HepG2 (cell line): Measurements from ENCODE around the gene ARRDC1. TPM values are rescaled to one million over a fixed set of nuclear protein-coding genes. Genes with fewer than 3 reads are reported as not detected.

ENCODE experiments used
- ATF7 ChIP-seq, 2 experiments: fragments of 450-650 bp in 1 of 2; sonication (generic) in 1 of 2; formaldehyde crosslinking in 1 of 2; IDR thresholded peaks; 2 replicates each; pipeline versions ENCODE4 v1.4.0 to v1.6.1; 2016 to 2020; ENCODE audit warnings: antibody characterized with exemption in 1 of 2, mild to moderate bottlenecking in 1 of 2, missing genetic modification reagents in 1 of 2
- CREBL2 ChIP-seq: sonication (generic); formaldehyde crosslinking; IDR thresholded peaks from 2 replicates; pipeline ENCODE4 v1.8.1; 2023; ENCODE audit warnings: missing genetic modification reagents, mild to moderate bottlenecking, borderline replicate concordance
- HNRNPH1 ChIP-seq: fragments of 200-400 bp; formaldehyde crosslinking; optimal IDR thresholded peaks from 2 replicates; pipeline ENCODE3; 2017; ENCODE audit warnings: mild to moderate bottlenecking, low read depth, low read length
- MAZ ChIP-seq, 2 experiments: sonication (generic) in 1 of 2; formaldehyde crosslinking in 1 of 2; IDR thresholded peaks; 2 replicates each; pipeline versions ENCODE4 v1.5.0 to v1.6.1; 2012 to 2020; ENCODE audit warnings: low read depth in 2 of 2, mild to moderate bottlenecking in 2 of 2, borderline replicate concordance in 1 of 2, improper control_type of control experiment in 1 of 2, low read length in 1 of 2, missing genetic modification reagents in 1 of 2, moderate library complexity in 1 of 2
- MXD4 ChIP-seq: IDR thresholded peaks from 2 replicates; pipeline ENCODE4 v1.6.1; 2016; ENCODE audit warnings: mild to moderate bottlenecking, missing biosample characterization, missing genetic modification reagents
- MXI1 ChIP-seq: IDR thresholded peaks from 3 replicates; pipeline ENCODE4 v1.6.1; 2012; ENCODE audit warnings: low read depth, low read length, inconsistent platforms, borderline replicate concordance
- NFYC ChIP-seq: IDR thresholded peaks from 2 replicates; pipeline ENCODE4 v1.6.1; 2016; ENCODE audit warnings: missing genetic modification reagents, missing compliant biosample characterization
- NR0B2 ChIP-seq: sonication (generic); formaldehyde crosslinking; IDR thresholded peaks from 2 replicates; pipeline ENCODE4 v1.4.0; 2020; ENCODE audit warnings: mild to moderate bottlenecking, missing genetic modification reagents
- SOX6 ChIP-seq, 2 experiments: fragments of 450-650 bp in 1 of 2; sonication (generic) in 1 of 2; formaldehyde crosslinking in 1 of 2; IDR thresholded peaks; 2 replicates each; pipeline versions ENCODE4 v1.4.0 to v1.6.1; 2017 to 2020; ENCODE audit warnings: antibody characterized with exemption in 1 of 2, mild to moderate bottlenecking in 1 of 2, missing genetic modification reagents in 1 of 2
- STAT6 ChIP-seq: sonication (generic); formaldehyde crosslinking; IDR thresholded peaks from 2 replicates; pipeline ENCODE4 v1.4.0; 2020; ENCODE audit warnings: missing genetic modification reagents, mild to moderate bottlenecking, borderline replicate concordance
- SYNCRIP ChIP-seq: fragments of 200-400 bp; formaldehyde crosslinking; IDR thresholded peaks from 2 replicates; pipeline ENCODE4 v1.6.1; 2018; ENCODE audit warnings: mild to moderate bottlenecking, low read depth, low read length; ENCODE audit not compliant: insufficient read depth
- TARDBP ChIP-seq: sonication (generic); formaldehyde crosslinking; IDR thresholded peaks from 2 replicates; pipeline ENCODE4 v1.8.0; 2022; ENCODE audit warnings: mild to moderate bottlenecking, missing genetic modification reagents
- THAP11 ChIP-seq: IDR thresholded peaks from 2 replicates; pipeline ENCODE4 v1.6.1; 2016; ENCODE audit warnings: missing biosample characterization, missing genetic modification reagents
- ZFP41 ChIP-seq: sonication (generic); formaldehyde crosslinking; IDR thresholded peaks from 2 replicates; pipeline ENCODE4 v1.4.0; 2020; ENCODE audit warnings: mild to moderate bottlenecking, missing genetic modification reagents, borderline replicate concordance
- ZFYVE20 ChIP-seq: sonication (generic); formaldehyde crosslinking; IDR thresholded peaks from 2 replicates; pipeline ENCODE4 v1.8.0; 2023; ENCODE audit warnings: low read depth, mild to moderate bottlenecking, moderate library complexity, missing genetic modification reagents, borderline replicate concordance
- ZNF224 ChIP-seq: sonication (generic); formaldehyde crosslinking; IDR thresholded peaks from 2 replicates; pipeline ENCODE4 v1.5.0; 2020; ENCODE audit warnings: mild to moderate bottlenecking, missing genetic modification reagents
- ZNF430 ChIP-seq: sonication (generic); formaldehyde crosslinking; IDR thresholded peaks from 2 replicates; pipeline ENCODE4 v1.9.0; 2021; ENCODE audit warnings: mild to moderate bottlenecking, missing genetic modification reagents
- polyA plus RNA-seq, 8 experiments: library from polyadenylated mRNA; depleted of rRNA in 3 of 8; stranded (reverse) in 7 of 8; unstranded in 1 of 8; fragments of >200 nt; fragmentation: Illumina TruSeq in 4 of 8; extraction: Trizol in 4 of 8; gene quantifications; 2 replicates each; pipeline versions ENCODE4 v1.2.1 to v1.2.3, GENCODE V29; 2011 to 2016; ENCODE audit warnings: low read depth in 4 of 8, missing spikeins in 1 of 8, mixed read lengths in 1 of 8; ENCODE audit not compliant: insufficient read depth in 1 of 8
- total RNA-seq, 5 experiments: library from RNA; depleted of rRNA; stranded (reverse); fragments of >200 nt; fragmentation: Illumina TruSeq; extraction: Trizol; gene quantifications; 2 replicates each; pipeline ENCODE4 v1.2.3, GENCODE V29; 2016; ENCODE audit warnings: low read depth in 1 of 5
- TF ChIP-seq, protein P1 (sequence below): sonication (generic); formaldehyde crosslinking; IDR thresholded peaks from 2 replicates; pipeline ENCODE4 v1.4.0; 2020; ENCODE audit warnings: missing genetic modification reagents

ARRDC1 gene
- total and polyA plus RNA-seq, 2 of the 13 experiments (the other 11 are each of a cell fraction or from before 2014, with no cell fraction given): 21.7 to 44.4 TPM

- TF ChIP-seq, protein P1, sequence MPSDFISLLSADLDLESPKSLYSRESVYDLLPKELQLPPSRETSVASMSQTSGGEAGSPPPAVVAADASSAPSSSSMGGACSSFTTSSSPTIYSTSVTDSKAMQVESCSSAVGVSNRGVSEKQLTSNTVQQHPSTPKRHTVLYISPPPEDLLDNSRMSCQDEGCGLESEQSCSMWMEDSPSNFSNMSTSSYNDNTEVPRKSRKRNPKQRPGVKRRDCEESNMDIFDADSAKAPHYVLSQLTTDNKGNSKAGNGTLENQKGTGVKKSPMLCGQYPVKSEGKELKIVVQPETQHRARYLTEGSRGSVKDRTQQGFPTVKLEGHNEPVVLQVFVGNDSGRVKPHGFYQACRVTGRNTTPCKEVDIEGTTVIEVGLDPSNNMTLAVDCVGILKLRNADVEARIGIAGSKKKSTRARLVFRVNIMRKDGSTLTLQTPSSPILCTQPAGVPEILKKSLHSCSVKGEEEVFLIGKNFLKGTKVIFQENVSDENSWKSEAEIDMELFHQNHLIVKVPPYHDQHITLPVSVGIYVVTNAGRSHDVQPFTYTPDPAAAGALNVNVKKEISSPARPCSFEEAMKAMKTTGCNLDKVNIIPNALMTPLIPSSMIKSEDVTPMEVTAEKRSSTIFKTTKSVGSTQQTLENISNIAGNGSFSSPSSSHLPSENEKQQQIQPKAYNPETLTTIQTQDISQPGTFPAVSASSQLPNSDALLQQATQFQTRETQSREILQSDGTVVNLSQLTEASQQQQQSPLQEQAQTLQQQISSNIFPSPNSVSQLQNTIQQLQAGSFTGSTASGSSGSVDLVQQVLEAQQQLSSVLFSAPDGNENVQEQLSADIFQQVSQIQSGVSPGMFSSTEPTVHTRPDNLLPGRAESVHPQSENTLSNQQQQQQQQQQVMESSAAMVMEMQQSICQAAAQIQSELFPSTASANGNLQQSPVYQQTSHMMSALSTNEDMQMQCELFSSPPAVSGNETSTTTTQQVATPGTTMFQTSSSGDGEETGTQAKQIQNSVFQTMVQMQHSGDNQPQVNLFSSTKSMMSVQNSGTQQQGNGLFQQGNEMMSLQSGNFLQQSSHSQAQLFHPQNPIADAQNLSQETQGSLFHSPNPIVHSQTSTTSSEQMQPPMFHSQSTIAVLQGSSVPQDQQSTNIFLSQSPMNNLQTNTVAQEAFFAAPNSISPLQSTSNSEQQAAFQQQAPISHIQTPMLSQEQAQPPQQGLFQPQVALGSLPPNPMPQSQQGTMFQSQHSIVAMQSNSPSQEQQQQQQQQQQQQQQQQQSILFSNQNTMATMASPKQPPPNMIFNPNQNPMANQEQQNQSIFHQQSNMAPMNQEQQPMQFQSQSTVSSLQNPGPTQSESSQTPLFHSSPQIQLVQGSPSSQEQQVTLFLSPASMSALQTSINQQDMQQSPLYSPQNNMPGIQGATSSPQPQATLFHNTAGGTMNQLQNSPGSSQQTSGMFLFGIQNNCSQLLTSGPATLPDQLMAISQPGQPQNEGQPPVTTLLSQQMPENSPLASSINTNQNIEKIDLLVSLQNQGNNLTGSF (CRISPR knock-in tag): no peak
- TF ChIP-seq SYNCRIP (no peak), STAT6 (CRISPR knock-in tag) (no peak), ZFYVE20 (CRISPR knock-in tag) (no peak), TARDBP (CRISPR knock-in tag) (no peak), ZFP41 (CRISPR knock-in tag) (0 out of 2 replicates have a peak, but pooled peaks have one; percentile 44), ZNF430 (CRISPR knock-in tag) (no peak), SOX6 (IDR thresholded peaks at IDR 0.05) (no peak), SOX6 (CRISPR knock-in tag; IDR thresholded peaks at IDR 0.05) (0 out of 2 replicates have a peak, but pooled peaks have one; percentile 13), ATF7 (IDR thresholded peaks at IDR 0.05) (no peak), ATF7 (CRISPR knock-in tag; IDR thresholded peaks at IDR 0.05) (no peak), MXI1 (peak; percentile 79; the same call in 1 of the 3 replicates), CREBL2 (no peak), NFYC (CRISPR knock-in tag) (peak; percentile 75), MAZ (IDR thresholded peaks at IDR 0.05; ENCODE audit: borderline replicate concordance, low read depth, low read length) (no peak), MAZ (CRISPR knock-in tag; IDR thresholded peaks at IDR 0.05; ENCODE audit: low read depth) (0 out of 2 replicates have a peak, but pooled peaks have one; percentile 21), ZNF224 (CRISPR knock-in tag) (0 out of 2 replicates have a peak, but pooled peaks have one; percentile 51), THAP11 (peak; percentile 56), MXD4 (CRISPR knock-in tag) (peak; percentile 64; the same call in 1 of the 2 replicates), HNRNPH1 (no peak), NR0B2 (CRISPR knock-in tag) (peak; percentile 36; the same call in 1 of the 2 replicates)
Measured at GRCh38 chr9:137590469-137591383, 14.8 kb upstream of the ARRDC1 start, which contains the start of gene ZMYND19 (continued).
